Measurements from ENCODE around the gene CNTN5. TPM values are rescaled to one million over a fixed set of nuclear protein-coding genes. Genes with fewer than 3 reads are reported as not detected.

The CNTN5 gene
- total RNA-seq, 4 donors from 2014 or later, result not detected

DNA sequence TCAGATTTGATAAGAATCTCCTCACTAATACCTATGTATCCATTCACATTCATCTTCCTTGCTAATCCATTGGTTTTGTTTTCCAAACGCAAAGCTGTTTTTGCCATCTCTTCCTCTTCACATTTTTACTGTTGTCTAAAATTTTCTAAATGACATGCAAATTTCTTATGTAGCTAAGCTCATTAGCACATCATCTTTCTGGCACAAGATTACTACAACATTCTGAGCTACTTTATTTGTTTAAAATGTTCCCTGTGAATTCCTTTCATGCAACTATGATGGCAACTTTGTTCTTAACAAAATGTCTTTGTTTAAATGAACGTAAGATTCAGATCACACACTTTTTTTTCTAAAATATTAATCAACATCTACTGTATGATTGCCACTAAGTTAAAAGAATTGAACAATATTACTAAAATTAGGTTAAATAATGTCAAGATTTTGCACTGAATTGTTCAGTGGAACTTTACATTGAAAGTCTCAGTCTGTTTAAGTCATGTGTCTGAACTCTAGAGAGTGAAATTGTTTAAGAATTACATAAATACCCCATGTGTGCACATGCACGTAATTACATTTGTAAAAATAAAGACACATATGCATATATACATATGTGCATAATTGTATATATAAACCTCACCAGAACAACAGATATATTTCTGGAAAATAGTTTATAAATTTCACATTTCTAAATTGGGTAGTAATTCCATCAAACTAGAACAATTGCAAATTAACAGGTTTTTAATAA, 688.4 kb downstream of the CNTN5 start:
- TF ChIP-seq, protein P1, sequence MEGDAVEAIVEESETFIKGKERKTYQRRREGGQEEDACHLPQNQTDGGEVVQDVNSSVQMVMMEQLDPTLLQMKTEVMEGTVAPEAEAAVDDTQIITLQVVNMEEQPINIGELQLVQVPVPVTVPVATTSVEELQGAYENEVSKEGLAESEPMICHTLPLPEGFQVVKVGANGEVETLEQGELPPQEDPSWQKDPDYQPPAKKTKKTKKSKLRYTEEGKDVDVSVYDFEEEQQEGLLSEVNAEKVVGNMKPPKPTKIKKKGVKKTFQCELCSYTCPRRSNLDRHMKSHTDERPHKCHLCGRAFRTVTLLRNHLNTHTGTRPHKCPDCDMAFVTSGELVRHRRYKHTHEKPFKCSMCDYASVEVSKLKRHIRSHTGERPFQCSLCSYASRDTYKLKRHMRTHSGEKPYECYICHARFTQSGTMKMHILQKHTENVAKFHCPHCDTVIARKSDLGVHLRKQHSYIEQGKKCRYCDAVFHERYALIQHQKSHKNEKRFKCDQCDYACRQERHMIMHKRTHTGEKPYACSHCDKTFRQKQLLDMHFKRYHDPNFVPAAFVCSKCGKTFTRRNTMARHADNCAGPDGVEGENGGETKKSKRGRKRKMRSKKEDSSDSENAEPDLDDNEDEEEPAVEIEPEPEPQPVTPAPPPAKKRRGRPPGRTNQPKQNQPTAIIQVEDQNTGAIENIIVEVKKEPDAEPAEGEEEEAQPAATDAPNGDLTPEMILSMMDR (IDR thresholded peaks at IDR 0.05), result no peak
- no peak for ATAC-seq (ENCODE audit: low FRiP score)
- no peak for DNase-seq (ENCODE audit: low spot score)

DNA sequence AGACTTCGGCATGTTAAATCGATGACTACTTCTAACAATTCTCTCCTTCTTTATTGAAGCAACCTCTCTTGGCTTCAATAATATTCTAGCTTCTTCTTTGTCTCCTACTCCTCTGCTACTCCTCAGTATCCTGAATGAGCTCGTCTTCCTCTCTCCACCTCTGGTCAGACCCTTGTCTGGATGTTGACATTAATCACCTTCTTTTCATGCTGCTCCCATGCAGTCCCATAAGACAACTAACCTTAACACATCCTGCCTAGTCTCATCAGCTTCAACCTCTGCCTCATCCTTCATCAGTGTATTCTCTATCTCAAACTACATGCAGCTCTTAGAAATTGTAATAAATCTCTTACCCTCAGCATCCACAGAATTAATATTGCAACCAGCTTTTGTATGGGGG, 695.6 kb downstream of the CNTN5 start:
- DNase-seq (ENCODE audit: low spot score) (no peak), ATAC-seq (ENCODE audit: low FRiP score) (no peak)
- TF ChIP-seq, protein P1 (IDR thresholded peaks at IDR 0.05), result no peak

GRCh38 chr11:99718291-99718690, 697.5 kb downstream of the CNTN5 start:
- DNase-seq (ENCODE audit: low spot score), result no peak
- no peak for ATAC-seq (ENCODE audit: low FRiP score)
- TF ChIP-seq, protein P1 (IDR thresholded peaks at IDR 0.05), result no peak

DNA sequence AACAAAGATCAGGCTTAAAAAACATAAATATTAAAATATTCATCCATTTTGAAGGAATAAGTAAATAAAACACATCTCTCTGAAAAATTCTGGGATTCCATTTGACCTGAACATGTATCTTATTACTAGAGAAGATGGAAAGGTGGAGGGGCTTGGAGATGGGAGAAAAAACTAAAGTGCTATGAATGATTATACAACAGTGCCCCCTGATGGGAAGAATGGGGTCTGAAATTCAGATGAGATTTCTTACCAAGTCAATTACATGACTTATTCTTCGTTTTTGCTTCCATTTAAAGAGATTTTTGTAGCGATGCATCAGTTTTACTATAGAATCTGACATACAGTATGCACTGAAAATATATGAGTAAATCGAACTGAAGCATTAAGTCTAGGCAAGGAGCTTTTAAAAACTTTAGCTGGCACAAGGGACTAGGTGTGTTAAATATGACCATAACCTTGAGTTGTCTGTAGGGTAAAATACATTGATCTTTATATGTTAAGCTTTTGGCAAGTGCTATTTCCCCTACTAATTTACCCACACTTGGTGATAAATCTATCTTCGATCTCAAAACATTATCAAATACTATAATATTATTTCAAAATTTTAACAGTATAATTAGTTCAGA, 718.8 kb downstream of the CNTN5 start:
- TF ChIP-seq, protein P1 (IDR thresholded peaks at IDR 0.05), result no peak
- no peak for ATAC-seq (ENCODE audit: low FRiP score)
- DNase-seq (ENCODE audit: low spot score), result no peak

DNA sequence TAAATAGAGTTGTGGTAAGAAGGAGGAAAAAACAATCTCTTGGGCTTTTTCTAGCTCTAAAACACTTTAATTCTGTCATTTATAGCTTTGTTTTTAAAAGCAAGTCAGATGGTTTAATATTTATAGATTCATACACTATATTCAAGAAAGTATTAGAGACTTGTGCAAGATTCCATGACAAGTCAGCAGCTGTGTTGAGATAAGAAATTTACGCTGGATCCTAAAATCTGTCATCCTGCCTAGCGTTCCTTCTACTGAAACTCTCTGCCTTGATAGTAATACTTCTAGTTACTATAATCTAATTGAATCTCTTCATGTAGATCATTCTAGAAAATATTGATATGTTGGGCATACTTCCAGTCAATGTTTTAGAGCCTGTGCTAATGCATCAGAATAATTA, 721.8 kb downstream of the CNTN5 start:
- DNase-seq (ENCODE audit: low spot score), result no peak
- TF ChIP-seq, protein P1 (IDR thresholded peaks at IDR 0.05), result no peak
- no peak for ATAC-seq (ENCODE audit: low FRiP score)

- DNase-seq (ENCODE audit: low spot score) (no peak), ATAC-seq (ENCODE audit: low FRiP score) (no peak)
- TF ChIP-seq, protein P1 (IDR thresholded peaks at IDR 0.05), result no peak
These were observed 739.0 kb downstream of the CNTN5 start for GRCh38 chr11:99759787-99760186.

GRCh38 chr11:99766811-99767210, 746.1 kb downstream of the CNTN5 start:
- TF ChIP-seq, protein P1 (IDR thresholded peaks at IDR 0.05), result no peak
- no peak for DNase-seq (ENCODE audit: low spot score)
- ATAC-seq (ENCODE audit: low FRiP score), result no peak
